GM12872 (cell line): ENCODE measurements around the gene CRISP3.

Source experiments
- TF ChIP-seq, protein P1 (sequence below): IDR thresholded peaks from 3 replicates; pipeline ENCODE4 v1.5.1; 2011; ENCODE audit warnings: low read depth, mild to moderate bottlenecking, low read length, moderate library complexity; ENCODE audit not compliant: insufficient read depth

The CRISP3 gene, protein sequence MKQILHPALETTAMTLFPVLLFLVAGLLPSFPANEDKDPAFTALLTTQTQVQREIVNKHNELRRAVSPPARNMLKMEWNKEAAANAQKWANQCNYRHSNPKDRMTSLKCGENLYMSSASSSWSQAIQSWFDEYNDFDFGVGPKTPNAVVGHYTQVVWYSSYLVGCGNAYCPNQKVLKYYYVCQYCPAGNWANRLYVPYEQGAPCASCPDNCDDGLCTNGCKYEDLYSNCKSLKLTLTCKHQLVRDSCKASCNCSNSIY

DNA sequence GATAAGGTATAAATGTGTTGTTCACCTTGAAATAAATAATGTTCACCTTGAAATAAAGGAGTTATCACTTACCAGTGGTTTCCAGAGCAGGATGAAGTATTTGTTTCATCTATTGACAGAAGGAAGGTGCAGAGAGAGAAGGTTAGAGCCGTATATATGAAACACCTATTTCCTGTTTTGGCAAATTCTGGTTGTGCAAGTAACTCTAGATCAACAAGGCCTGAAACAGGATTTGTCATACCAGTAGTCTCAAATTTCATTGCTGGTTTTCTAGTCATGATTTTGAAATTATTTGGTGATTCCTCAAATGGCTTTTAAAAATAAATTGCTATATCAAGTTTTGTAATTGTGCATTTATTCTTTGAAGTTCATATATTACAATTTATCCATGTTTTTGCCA, at the start of gene CRISP3:
Gene CRISP3, minus strand, starts transcription at position 130 of the 400 bp plus-strand sequence. Its CDS starts 21 bp downstream, at position 109.
- TF ChIP-seq, protein P1, sequence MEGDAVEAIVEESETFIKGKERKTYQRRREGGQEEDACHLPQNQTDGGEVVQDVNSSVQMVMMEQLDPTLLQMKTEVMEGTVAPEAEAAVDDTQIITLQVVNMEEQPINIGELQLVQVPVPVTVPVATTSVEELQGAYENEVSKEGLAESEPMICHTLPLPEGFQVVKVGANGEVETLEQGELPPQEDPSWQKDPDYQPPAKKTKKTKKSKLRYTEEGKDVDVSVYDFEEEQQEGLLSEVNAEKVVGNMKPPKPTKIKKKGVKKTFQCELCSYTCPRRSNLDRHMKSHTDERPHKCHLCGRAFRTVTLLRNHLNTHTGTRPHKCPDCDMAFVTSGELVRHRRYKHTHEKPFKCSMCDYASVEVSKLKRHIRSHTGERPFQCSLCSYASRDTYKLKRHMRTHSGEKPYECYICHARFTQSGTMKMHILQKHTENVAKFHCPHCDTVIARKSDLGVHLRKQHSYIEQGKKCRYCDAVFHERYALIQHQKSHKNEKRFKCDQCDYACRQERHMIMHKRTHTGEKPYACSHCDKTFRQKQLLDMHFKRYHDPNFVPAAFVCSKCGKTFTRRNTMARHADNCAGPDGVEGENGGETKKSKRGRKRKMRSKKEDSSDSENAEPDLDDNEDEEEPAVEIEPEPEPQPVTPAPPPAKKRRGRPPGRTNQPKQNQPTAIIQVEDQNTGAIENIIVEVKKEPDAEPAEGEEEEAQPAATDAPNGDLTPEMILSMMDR = no peak

DNA sequence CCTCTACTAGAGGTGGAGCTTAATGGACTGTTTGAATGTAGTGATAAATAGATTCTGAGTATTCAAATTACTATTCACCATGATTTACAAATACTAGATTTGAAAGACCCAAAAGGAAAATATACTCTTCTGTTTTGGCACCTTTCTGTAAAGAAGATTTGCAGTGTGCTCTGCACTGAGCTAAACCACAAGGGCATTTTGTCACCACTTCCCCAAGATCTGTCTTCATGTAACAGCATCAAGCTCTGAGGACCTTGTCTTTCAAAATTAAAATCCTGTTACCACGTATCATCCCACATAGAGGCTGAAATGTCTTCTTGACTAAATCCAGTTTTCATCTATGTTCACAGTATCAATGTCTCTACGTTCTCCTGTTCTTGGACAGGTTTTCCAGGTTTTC, 46.2 kb upstream of the CRISP3 start:
- TF ChIP-seq, protein P1 = no peak

DNA sequence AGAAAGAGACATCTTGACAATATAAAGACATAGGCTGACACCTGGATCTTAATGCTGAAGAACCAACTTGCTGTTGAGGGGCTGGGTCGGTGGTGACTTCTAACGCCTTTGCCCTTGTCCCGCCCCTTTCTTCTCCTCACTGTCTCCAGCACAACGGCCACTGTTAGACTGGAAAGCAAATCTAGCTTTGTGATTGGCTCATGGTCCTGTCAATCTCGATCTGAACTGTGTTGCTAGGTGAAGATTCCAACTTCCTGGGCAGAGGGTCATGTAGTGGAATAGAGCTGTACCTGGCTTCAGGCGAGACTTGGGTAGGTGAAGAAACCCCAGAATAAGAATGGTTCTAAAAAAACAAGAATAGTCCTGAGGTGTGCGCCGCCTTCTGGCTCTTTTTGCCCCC, 43.0 kb upstream of the CRISP3 start, which contains the start of gene PGK2:
Gene PGK2, minus strand, starts transcription at position 110 of the 400 bp plus-strand sequence. Its CDS starts 98 bp downstream, at position 12.
- TF ChIP-seq, protein P1 = no peak

DNA sequence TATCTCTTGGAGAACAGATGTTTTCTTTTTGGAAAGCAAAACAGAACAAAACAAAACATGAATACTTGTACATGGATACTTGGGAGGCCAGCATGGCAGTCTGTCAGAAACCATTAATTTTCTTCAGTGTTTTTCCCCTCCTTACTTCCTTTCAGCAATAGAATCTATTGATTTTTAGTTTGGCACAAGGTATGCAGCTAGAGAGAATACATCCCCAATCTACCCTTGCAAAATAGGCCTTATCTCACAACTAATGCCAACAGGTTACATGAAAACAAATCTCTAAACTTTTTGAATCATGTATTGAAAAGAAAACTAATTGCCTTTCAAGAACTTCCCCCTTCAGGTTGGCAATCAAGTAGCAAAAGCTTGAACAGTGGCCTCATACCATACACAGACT, 40.1 kb upstream of the CRISP3 start:
- TF ChIP-seq, protein P1 = no peak

DNA sequence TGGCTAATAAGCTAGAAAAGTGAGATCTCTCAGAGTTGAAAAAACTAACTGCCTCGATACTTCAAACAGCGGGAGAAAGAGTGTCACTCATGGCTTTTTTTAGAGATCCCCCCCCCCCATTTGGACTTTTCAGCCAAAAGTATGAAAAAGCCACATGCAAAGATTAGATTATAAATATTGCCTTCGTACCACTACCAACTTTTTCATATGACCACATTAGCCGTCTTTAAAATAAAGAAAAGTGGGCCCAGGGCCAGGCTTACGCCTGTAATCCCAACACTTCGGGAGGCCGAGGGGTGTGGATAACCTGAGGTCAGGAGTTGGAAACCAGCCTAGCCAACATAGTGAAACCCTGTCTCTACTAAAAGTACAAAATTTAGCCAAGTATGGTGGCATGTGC, 38.5 kb upstream of the CRISP3 start:
- TF ChIP-seq, protein P1 = no peak

DNA sequence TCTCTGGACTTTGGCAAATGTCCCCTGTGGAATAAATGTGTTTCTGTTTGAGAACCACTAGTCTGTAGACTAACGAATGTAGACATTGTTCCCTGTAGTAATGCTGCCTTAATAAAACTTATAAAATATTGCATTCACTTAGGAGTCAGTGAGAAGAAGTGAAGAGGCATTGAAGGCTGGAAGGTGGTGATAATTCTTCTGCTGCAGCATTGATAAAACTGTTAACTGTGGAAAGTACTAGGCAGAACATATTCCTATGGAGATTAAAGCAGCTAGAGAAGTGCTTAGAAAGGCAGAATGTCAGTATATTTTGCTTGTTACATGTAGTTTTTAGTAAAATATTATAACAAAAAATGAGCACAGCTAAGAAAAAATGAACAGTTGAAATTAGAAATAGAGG, 38.1 kb upstream of the CRISP3 start:
- TF ChIP-seq, protein P1 = no peak

DNA sequence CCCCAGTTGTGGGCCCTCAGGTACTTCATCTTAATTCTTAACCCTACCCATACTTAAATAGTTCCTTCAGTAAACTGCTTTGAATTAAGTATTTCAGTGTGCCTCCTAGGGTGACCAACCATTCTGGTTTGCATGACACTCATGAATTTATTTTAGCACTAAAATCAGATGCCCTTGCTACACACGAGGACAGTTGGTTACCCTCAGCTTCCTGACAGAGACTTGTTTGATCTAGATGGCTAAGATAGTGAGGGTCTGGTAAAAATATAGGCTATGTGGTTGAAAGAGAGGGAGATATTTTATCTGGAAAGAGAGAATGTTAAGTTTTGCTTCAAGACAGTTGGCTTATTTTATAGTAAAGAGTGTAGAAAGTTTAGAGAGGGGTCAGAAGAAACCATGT, 32.3 kb upstream of the CRISP3 start:
- TF ChIP-seq, protein P1 = no peak
